ENCODE results near the gene MMAB. TPM values are rescaled to one million over a fixed set of nuclear protein-coding genes. Genes with fewer than 3 reads are reported as not detected.

MMAB gene
- total and polyA plus RNA-seq, 10 of the 15 experiments (the other 5 are each of a cell fraction or from before 2014, with no cell fraction given) = 10.6 to 65.3 (median 45.2) TPM

DNA sequence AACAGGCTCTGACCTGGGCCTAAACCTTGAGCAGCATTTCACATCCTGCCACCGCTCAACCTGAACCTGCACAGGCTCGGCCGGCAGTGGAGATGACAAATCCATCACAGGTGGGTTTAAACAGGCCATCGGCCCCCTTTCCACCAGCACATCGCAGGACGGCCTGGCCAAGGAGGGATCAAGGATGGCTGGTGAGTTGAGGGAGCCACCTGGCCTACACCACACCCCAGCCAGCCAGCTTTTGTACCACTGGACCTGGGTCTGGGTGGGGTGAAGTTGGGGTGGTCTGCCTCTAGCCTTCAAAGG is 14.2 kb downstream of the MMAB start (continued):
- TF ChIP-seq MLLT1 (IDR thresholded peaks at IDR 0.05) (no peak), SIN3A (IDR thresholded peaks at IDR 0.05; ENCODE audit: low read depth, low read length) (no peak)

- ChIA-PET SMC1A (ENCODE audit: uncharacterized antibody, unreplicated experiment) (interaction anchor here (1.1 kb wide), 1 partner anchor 15 kb away, joined by 3 read pairs; the partner anchor contains the start of genes MMAB and MVK), CTCF (no interaction called here), RAD21 (ENCODE audit: unreplicated experiment) (no interaction called here), POLR2A (no interaction called here)
- H3K79me2 ChIP-seq (ENCODE audit: control insufficient read depth, insufficient read depth, low read length) = no peaks in the 10 kb centered on the region
- no peaks in the 10 kb centered on the region for H3K36me3 ChIP-seq (ENCODE audit: control insufficient read depth in 2 of 2, insufficient read depth in 2 of 2, low read length in 1 of 2)
- peaks cover 11% of the 10 kb centered on the region; the same call in 2 of the 3 replicates for H3K9me3 ChIP-seq (replicated peaks; ENCODE audit: control insufficient read depth, insufficient read depth, low read length)
- no peaks in the 10 kb centered on the region for H4K20me1 ChIP-seq (ENCODE audit: control insufficient read depth, insufficient read depth)
- H2AFZ ChIP-seq (ENCODE audit: control insufficient read depth, low read depth, low read length) = no peak overlapping the region
- 93% methylated on average over 23 of the region's 25 CpGs for WGBS (ENCODE audit: insufficient coverage, insufficient replicate concordance, low lambda C conversion rate, missing lambda C conversion rate)
- no peak for TF ChIP-seq ZNF24 (IDR thresholded peaks at IDR 0.05)
- no peak for TF ChIP-seq MEF2A (IDR thresholded peaks at IDR 0.05; ENCODE audit: insufficient read depth, low read depth, low read length)
- no peak for TF ChIP-seq ZNF274 (IDR thresholded peaks at IDR 0.05; ENCODE audit: insufficient read depth, insufficient read length)
- no peak for TF ChIP-seq MTA3 (IDR thresholded peaks at IDR 0.05; ENCODE audit: borderline replicate concordance, low read length)
- no peak for TF ChIP-seq EED (IDR thresholded peaks at IDR 0.05; ENCODE audit: low read depth)
- no peak for TF ChIP-seq IKZF2 (IDR thresholded peaks at IDR 0.05)
- TF ChIP-seq POU2F2 (IDR thresholded peaks at IDR 0.05; ENCODE audit: borderline replicate concordance, low read depth, low read length) = no peak
- TF ChIP-seq SREBF1 (IDR thresholded peaks at IDR 0.05; ENCODE audit: low read length) = no peak
- intact Hi-C loops (cut with micrococcal nuclease; ENCODE audit: unreplicated experiment) (no loop called here), in situ Hi-C loops (cut with MboI) (no loop called here)
- H3K4me1 ChIP-seq (ENCODE audit: control insufficient read depth, insufficient read depth, low read length) = no peaks in the 10 kb centered on the region
- H3K4me3 ChIP-seq = no peak overlapping the region
- no peak overlapping the region for H3K4me2 ChIP-seq (ENCODE audit: control insufficient read depth, insufficient read depth)
- DNase-seq (ENCODE audit: low read depth, low spot score) (no peak), ATAC-seq (no peak), FAIRE-seq (no peak)
- no peak overlapping the region for H3K27ac ChIP-seq (ENCODE audit: control insufficient read depth, insufficient read depth)
- no peaks in the 10 kb centered on the region for H3K27me3 ChIP-seq (replicated peaks in 1 of 2; ENCODE audit: control insufficient read depth in 2 of 2, insufficient read depth in 2 of 2, low read length in 1 of 2)
- no TSS peak for BruUV-seq (replicated peaks)
- H3K9ac ChIP-seq (ENCODE audit: control insufficient read depth, insufficient read depth, low read length) = no peak overlapping the region
Observed at GRCh38 chr12:109558374-109559199, 14.7 kb downstream of the MMAB start.

Data from GM12878 (cell line).